ENCODE measurements around the gene METTL8.
"Not testable (repeated sequence)": the region's sequence is repeated elsewhere in the genome, so short reads cannot be mapped to it uniquely, and the experiment has no call there.

Gene METTL8

DNA sequence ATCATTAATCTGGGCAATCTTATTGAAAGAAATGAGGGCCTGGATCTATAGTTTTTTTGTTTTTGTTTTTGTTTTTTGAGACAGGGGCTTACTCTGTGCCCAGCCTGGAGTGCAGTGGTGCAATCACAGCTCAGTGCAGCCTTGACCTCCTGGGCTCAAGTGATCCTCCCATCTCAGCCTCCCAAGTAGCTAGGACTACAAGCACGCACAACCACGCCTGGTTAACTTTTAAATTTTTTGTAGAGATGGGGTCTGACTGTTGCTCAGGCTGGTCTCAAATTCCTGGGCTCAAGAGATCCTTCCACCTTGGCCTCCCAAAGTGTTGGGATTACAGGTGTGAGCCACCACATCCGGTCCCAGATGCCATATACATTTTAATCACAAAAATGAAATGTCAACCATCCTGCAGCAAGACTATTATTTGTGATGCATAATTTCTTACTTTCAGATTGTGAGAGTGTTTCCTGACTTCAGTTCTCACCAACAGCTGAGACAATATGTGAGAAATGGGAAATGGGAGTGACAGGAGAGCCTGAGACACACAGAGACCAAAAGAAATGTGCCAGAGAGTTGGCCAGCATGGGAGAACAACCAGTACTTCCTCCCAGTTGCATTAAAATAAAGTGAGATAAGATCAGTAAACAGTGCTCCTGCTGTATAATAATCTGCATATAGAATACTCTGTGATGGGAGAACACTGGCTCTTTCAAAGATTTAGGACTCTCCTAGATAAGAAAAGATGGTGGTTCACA, 87.6 kb downstream of the METTL8 start:
- DNase-seq (ENCODE audit: low read depth), result no peak

GRCh38 chr2:171344182-171344581, 89.6 kb downstream of the METTL8 start:
- no peak for DNase-seq (ENCODE audit: low read depth)

- DNase-seq (ENCODE audit: low read depth), result no peak
Measured at GRCh38 chr2:171342067-171342413, 91.8 kb downstream of the METTL8 start.

DNA sequence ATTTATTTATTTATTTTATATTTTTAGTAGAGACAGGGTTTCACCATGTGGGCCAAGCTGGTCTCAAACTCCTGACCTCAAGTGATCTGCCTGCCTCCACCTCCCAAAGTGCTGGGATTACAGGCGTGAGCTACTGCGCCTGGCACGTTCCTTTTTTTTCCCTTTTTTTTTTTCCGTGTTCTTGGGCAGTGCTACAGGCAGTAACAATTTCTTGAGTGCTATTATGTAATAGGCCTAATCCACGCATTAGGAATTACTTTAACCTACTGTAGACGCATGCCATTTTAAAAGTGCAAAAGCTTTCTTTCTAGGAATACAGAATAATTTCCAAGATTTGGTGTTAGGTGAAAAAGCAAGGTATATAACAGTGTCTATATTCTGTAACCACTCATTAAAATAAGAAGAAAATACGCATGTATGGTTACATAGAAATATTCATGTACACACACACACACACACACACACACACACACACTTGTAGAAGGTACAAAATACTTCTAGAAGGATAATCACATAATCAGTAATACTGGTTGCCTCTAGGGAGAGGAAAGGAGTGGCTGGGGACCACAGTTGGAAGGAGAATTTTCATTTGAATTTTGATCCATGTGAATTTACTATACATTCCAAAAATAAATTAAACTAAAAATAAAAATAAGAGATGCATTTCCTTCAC, 92.3 kb downstream of the METTL8 start:
- DNase-seq (ENCODE audit: low read depth), result no peak

DNA sequence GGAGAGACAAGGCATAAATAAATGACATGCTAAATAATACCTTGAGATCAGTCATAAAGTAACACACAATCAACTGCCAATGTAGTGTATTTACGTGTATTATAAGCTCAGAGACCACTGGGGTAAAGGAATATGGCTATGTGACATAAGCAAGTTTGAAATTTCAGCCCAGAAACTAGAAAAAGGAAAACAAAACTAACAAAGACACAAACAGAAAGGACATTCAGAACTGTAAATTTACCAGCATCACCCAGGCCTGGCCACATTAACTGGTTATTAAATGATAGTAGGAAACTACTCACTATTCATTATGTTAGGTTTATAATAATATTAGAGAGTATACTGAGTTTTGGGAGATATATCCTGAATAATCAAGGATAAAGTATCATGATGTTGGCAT, 98.8 kb downstream of the METTL8 start:
- no peak for DNase-seq (ENCODE audit: low read depth)

DNA sequence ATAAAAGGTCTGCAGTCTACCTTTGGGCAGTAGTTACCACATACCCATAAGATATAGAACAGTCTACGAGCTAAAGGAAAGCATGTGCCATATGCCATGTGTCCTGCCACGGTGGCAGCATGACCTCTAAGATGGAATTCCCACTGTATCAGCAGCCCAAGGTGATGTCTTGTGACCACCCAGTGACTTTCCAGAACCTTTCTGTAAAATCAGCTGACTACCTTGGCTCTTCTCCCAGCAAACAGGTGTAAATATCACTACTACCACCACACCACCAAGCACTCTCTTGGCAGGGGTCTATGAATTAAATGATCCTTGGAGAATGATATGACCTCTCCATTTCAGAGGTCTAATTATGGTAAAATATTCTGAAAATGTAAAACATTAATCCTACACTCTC, 99.6 kb downstream of the METTL8 start:
- no peak for DNase-seq (ENCODE audit: low read depth)

DNA sequence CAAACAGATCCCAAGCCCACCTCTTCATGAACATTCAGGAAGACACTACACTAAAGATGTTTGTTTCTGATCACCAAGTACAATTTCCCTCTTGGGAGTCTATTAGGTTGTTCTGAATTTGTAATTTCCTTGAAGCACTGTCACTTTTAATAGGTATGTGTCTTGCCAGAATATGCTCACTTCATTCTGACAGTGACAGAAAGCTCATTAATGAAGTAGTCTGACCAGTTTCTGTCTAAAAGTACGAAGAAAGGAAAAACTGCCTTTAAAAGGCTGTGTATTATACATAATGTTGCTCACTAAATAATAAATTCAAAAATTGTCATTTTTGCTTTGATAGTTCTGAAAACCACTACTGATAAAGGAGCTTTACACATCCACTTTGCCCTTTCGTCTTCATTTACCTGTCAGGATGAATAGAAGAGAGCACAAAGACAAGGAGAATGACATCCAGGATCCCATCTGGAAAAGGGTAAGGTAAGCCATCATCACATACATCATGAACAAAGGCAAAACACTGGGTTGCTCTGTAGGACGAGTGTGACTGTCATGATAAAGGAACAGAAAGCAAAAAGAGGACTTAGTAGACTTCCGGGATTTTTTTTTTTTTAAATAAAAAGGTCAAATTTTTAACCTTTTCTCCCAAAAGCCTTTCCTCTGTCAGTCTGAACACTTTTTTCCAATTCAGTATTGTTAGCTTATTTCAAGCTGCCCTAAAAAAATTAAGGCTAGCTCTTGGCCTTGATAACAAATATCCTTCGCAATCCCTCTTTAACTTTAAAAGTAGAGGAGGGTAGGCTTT, 103.4 kb downstream of the METTL8 start:
- no peak for DNase-seq (ENCODE audit: low read depth)

DNA sequence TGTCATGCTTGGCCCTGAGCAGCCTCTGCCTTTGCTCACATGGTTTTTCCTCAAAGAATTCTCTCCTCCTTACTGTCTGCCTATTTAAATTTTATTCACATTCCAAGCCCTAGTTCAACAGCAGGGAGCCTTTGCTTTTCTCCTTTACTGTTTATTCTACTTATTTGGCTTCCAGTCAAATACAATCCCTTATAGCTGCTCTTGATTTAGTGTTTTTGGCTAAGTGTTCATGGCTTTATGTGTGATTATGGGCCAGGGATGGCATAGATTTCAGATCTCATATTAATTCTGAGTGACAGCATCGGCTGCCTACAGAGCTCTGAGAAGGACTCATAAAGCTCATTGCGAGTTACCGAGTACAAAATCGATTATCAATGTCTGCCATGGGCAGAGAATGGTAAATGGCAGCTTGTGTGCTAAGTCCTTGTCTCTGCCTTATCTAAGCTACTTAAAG, 106.7 kb downstream of the METTL8 start:
- no peak for DNase-seq (ENCODE audit: low read depth)

- DNase-seq (ENCODE audit: low read depth), result no peak
Measured at GRCh38 chr2:171325886-171326585, 107.8 kb downstream of the METTL8 start.

DNA sequence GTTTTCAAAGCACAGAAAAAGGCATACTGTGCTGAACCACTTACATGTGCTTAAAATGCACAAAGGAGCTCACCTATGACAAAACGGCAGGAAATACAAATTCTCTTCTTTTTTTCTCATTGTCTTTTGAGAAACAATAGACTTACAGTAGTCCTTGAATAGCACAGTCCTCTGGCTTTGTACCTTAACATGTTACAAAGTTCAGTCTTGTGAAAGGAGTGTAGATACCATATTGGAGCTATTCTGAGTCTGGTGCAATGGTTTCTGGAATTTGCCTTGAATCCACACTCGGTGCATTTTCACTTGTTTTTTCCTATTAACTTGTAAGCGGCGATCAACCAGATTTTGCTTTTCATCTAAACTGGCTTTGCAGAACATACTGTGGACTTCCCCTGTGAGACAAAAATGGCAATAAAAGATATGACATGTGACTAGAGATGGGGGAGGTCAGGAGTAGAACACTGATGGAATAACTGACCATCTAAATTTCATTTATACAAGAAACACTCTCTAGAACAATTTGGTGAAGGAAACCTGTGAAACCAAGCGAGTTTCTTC, 109.7 kb downstream of the METTL8 start:
- DNase-seq (ENCODE audit: low read depth), result no peak

- no peak for DNase-seq (ENCODE audit: low read depth)
Measured at GRCh38 chr2:171322928-171323327, 110.9 kb downstream of the METTL8 start.

GRCh38 chr2:171320731-171321130, 113.1 kb downstream of the METTL8 start:
- DNase-seq (ENCODE audit: low read depth), result no peak

GRCh38 chr2:171320208-171320621, 113.6 kb downstream of the METTL8 start:
- DNase-seq (ENCODE audit: low read depth), result no peak

DNA sequence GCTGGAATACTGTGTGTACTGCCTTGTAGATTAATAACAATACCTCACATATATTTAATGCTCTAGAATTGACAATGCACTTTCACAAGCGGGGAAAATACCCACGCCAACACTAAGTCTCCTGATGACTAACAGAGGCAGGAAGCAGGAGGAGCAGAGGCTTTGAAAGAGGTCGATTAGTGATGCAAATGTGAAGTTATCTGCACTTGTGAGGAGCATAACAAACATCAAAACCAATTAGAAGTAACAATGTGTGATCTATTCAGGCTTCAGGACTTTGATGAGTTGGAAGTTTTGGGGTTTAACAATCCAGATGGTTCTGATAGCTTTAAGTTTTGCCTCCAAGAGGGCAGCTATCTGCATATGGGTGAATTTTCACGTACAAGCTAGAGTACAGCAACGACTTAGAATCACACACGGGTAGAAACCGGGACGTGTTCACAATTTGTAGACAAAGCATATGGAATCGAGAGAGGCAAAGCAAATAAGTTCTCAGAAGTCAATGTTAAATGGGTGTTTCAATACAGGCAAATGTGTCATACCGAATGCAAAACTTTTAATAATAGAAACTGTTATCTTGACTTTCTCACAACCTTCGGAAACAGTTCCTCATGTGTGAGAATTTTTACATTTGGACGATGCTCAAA, 114.5 kb downstream of the METTL8 start:
- DNase-seq (ENCODE audit: low read depth), result peak; percentile 41

GRCh38 chr2:171318463-171318934, 115.3 kb downstream of the METTL8 start:
- no peak for DNase-seq (ENCODE audit: low read depth)

DNA sequence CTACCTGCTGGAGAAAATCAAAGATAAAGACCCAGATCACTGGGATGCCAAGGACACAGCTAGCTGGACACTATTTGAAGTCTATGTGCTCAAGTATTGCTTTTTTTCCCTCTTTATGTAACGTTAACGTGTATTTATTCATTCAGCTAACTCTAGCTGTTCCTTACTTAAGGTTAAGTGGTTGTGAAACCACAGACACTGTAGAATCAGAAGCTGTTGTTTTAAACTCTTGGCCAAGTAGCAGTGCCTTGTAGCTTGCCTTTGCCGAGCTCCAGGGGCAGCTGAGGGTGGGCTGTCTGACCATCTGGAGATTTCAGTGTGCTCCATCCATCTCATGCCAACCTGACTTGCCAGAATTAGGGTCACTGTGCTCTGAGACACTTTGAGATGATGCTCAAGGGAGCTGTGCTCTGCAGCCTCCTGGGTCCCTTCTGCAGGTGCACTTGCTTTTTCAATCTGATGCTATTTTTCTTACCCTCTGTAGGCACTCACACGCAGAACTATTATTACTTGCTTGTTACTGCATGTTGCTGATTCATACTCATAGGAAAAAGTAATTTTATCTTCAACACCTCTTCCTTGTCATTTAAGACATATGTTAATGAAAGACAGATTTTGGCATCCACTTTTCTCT, 116.2 kb downstream of the METTL8 start:
- DNase-seq (ENCODE audit: low read depth), result no peak

- DNase-seq (ENCODE audit: low read depth), result no peak
Measured at GRCh38 chr2:171316755-171317337, 116.9 kb downstream of the METTL8 start.

DNA sequence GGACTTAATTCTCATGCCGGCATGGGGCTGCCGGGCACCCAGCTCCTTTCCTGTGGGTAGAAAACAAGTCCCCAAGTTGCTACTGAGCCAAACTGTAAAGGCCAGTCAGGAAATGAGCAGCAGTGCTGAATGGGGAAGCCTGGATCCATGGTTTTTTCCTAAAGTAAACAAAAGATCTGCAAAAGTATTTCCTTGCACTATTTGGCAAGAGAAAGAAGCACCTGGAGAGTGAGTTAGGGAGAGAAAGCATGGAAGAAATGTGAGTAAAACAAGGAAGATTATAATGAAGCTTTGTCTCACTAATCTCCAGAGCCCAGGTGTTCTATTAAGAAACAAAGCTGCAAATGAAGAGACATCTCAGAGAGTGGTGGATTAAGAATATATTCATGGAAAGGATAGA, 117.6 kb downstream of the METTL8 start:
- no peak for DNase-seq (ENCODE audit: low read depth)

GRCh38 chr2:171315781-171316180, 118.0 kb downstream of the METTL8 start:
- no peak for DNase-seq (ENCODE audit: low read depth)

DNA sequence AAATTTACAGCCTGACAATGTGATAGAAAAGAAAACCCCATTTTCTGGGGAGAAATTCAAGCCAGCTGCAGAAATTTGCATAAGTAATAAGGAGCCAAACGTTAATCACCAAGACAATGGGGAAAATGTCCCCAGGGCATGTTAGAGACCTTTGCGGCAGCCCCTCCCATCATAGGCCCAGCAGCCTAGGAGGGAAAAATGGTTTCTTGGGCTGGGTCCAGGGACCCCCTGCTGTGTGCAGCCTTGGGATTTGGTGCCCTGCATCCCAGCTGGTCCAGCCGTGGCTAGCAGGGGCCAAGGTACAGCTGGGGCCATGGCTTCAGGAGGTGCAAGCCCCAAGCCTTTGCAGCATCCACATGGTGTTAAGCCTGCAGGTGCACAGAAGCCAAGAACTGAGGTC, 121.6 kb downstream of the METTL8 start:
- not testable (repeated sequence) for DNase-seq (ENCODE audit: low read depth)
